NCI-H345 treated with DMSO at 0.1 percent for 48 hours (cell line): ENCODE data around the gene WFS1.
A peak's percentile ranks its signal among the peaks of the same experiment; 100 is the strongest.

ENCODE experiments used
- DNase-seq: peaks from one replicate; lab custom pipeline; 2025; ENCODE audit not compliant: unreplicated experiment; lab: John Stamatoyannopoulos, UW

The WFS1 gene

GRCh38 chr4:6269616-6270511, at the start of gene WFS1:
TSS of gene WFS1 (plus strand) at chr4:6269850. CDS start at chr4:6277456, 7,606 bp downstream.
- DNase-seq, result peak; percentile 78

GRCh38 chr4:6221301-6221850, 48.3 kb upstream of the WFS1 start:
- DNase-seq, result peak; percentile 40

- peak; percentile 48 for DNase-seq
Measured at GRCh38 chr4:6221851-6222760, 47.5 kb upstream of the WFS1 start.

GRCh38 chr4:6222761-6223292, 46.8 kb upstream of the WFS1 start:
- DNase-seq, result no peak

- DNase-seq, result no peak
Measured at GRCh38 chr4:6224735-6225134, 44.9 kb upstream of the WFS1 start.

- no peak for DNase-seq
Measured at GRCh38 chr4:6225469-6225868, 44.2 kb upstream of the WFS1 start.

- DNase-seq, result no peak
Measured at GRCh38 chr4:6226506-6226905, 43.1 kb upstream of the WFS1 start.

- DNase-seq, result no peak
Measured at GRCh38 chr4:6227412-6228157, 42.1 kb upstream of the WFS1 start.

- no peak for DNase-seq
Measured at GRCh38 chr4:6228158-6229067, 41.2 kb upstream of the WFS1 start.

GRCh38 chr4:6229095-6229494, 40.6 kb upstream of the WFS1 start:
- no peak for DNase-seq

GRCh38 chr4:6229671-6230501, 39.8 kb upstream of the WFS1 start:
- no peak for DNase-seq

- DNase-seq, result no peak
Measured at GRCh38 chr4:6230502-6230785, 39.2 kb upstream of the WFS1 start.

- DNase-seq, result no peak
Measured at GRCh38 chr4:6230827-6231662, 38.6 kb upstream of the WFS1 start.

- no peak for DNase-seq
Measured at GRCh38 chr4:6231663-6232165, 37.9 kb upstream of the WFS1 start.

- no peak for DNase-seq
Measured at GRCh38 chr4:6232836-6233785, 36.5 kb upstream of the WFS1 start.

- no peak for DNase-seq
Measured at GRCh38 chr4:6233929-6234328, 35.7 kb upstream of the WFS1 start.

GRCh38 chr4:6235012-6235411, 34.6 kb upstream of the WFS1 start:
- no peak for DNase-seq
